ENCODE results near the gene VPS50. TPM values are rescaled to one million over a fixed set of nuclear protein-coding genes. Genes with fewer than 3 reads are reported as not detected.
A peak's percentile ranks its signal among the peaks of the same experiment; 100 is the strongest.

VPS50 gene
- total RNA-seq, 1 experiment from 2014 or later = 9.2 TPM

- TF ChIP-seq, protein P1, sequence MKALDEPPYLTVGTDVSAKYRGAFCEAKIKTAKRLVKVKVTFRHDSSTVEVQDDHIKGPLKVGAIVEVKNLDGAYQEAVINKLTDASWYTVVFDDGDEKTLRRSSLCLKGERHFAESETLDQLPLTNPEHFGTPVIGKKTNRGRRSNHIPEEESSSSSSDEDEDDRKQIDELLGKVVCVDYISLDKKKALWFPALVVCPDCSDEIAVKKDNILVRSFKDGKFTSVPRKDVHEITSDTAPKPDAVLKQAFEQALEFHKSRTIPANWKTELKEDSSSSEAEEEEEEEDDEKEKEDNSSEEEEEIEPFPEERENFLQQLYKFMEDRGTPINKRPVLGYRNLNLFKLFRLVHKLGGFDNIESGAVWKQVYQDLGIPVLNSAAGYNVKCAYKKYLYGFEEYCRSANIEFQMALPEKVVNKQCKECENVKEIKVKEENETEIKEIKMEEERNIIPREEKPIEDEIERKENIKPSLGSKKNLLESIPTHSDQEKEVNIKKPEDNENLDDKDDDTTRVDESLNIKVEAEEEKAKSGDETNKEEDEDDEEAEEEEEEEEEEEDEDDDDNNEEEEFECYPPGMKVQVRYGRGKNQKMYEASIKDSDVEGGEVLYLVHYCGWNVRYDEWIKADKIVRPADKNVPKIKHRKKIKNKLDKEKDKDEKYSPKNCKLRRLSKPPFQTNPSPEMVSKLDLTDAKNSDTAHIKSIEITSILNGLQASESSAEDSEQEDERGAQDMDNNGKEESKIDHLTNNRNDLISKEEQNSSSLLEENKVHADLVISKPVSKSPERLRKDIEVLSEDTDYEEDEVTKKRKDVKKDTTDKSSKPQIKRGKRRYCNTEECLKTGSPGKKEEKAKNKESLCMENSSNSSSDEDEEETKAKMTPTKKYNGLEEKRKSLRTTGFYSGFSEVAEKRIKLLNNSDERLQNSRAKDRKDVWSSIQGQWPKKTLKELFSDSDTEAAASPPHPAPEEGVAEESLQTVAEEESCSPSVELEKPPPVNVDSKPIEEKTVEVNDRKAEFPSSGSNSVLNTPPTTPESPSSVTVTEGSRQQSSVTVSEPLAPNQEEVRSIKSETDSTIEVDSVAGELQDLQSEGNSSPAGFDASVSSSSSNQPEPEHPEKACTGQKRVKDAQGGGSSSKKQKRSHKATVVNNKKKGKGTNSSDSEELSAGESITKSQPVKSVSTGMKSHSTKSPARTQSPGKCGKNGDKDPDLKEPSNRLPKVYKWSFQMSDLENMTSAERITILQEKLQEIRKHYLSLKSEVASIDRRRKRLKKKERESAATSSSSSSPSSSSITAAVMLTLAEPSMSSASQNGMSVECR (CRISPR knock-in tag; IDR thresholded peaks at IDR 0.05; ENCODE audit: borderline replicate concordance) = no peak
- TF ChIP-seq ZNF423 (CRISPR knock-in tag; IDR thresholded peaks at IDR 0.05) (no peak), MAX (CRISPR knock-in tag; IDR thresholded peaks at IDR 0.05) (no peak), FOXJ3 (CRISPR knock-in tag; IDR thresholded peaks at IDR 0.05; ENCODE audit: borderline replicate concordance) (no peak), ZNF532 (CRISPR knock-in tag; IDR thresholded peaks at IDR 0.05; ENCODE audit: borderline replicate concordance) (no peak), USF1 (CRISPR knock-in tag; IDR thresholded peaks at IDR 0.05) (no peak), ZNF232 (CRISPR knock-in tag; IDR thresholded peaks at IDR 0.05) (no peak), ELF4 (CRISPR knock-in tag; IDR thresholded peaks at IDR 0.05; ENCODE audit: low read depth) (no peak), GTF2I (CRISPR knock-in tag; conservative IDR thresholded peaks at IDR 0.05) (no peak)
- TF ChIP-seq, protein P2, sequence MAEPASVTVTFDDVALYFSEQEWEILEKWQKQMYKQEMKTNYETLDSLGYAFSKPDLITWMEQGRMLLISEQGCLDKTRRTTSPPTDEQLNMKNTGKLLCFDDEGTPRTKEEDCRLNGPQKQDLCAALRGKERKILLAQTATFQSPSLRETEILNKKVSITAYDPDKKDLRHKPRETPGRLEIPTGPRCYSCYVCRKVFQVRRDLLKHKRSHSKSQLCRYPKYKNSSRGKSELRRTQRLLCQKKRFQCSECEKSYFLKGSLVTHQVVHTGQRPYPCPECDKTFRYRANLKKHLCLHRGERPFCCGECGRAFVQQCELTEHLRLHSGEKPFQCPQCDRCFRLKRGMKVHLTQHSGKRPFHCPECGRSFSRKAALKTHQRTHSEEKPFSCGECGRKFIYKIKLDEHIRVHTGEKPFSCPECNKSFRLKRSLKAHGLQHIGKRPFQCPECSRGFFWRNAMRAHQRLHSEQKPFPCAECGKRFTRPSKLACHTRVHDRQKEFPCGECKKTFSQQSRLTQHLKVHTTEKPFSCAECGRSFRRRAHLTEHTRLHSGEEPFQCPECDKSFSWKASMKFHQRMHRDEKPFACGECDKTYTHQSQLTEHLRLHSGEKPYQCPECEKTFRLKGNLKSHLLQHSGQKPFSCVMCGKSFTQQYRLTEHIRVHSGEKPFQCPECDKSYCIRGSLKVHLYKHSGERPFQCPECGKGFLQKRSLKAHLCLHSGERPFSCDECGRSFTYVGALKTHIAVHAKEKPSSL (CRISPR knock-in tag; conservative IDR thresholded peaks at IDR 0.05) = no peak
Measured at GRCh38 chr7:93373537-93373936, 141.4 kb downstream of the VPS50 start (continued).

DNA sequence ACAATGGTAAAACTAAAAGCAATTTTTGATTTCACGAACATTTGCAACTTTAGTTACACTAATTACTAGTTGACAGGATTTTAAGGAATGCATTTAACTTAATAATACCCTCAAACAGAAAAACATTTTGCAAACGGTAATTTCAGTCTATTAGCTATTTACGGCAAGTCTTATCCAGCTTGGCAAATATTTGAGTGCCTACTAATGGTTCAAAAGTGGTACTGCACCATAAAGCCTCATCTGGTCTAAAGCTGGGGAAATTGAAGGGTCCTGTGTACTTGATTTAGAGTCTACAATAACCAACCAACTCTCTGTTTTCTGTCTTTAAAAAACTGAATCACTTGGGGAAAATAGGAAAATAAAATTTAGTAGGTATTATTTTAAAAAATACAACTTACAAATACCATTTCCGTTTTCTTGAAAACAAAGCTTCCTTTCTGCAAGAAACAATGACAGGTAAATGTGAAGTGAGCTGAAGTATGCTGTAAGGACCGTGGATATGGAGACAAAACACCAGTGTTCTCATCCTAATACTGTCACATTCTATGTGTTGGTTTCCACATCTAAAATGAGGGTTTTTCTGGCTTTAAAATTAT is 142.3 kb downstream of the VPS50 start:
- no peaks in the 10 kb centered on the region; the same call in 1 of the 2 replicates for H3K27me3 Mint-ChIP-seq (ENCODE audit: low read depth)
- no peak overlapping the region for H3K27ac Mint-ChIP-seq
- ChIA-PET CTCF (interaction anchor here (0.6 to 1.8 kb wide), 38 partner anchors 9 to 554 kb away, joined by 3 to 19 read pairs (median 4); partner anchors contain the start of gene VPS50), POLR2A (interaction anchor here (1.0 kb wide), 1 partner anchor 17 kb away, joined by 3 read pairs; no protein-coding TSS in a partner anchor)
- DNase-seq (ENCODE audit: low spot score) (no peak), ATAC-seq (peak; percentile 94)
- TF ChIP-seq, protein P3, sequence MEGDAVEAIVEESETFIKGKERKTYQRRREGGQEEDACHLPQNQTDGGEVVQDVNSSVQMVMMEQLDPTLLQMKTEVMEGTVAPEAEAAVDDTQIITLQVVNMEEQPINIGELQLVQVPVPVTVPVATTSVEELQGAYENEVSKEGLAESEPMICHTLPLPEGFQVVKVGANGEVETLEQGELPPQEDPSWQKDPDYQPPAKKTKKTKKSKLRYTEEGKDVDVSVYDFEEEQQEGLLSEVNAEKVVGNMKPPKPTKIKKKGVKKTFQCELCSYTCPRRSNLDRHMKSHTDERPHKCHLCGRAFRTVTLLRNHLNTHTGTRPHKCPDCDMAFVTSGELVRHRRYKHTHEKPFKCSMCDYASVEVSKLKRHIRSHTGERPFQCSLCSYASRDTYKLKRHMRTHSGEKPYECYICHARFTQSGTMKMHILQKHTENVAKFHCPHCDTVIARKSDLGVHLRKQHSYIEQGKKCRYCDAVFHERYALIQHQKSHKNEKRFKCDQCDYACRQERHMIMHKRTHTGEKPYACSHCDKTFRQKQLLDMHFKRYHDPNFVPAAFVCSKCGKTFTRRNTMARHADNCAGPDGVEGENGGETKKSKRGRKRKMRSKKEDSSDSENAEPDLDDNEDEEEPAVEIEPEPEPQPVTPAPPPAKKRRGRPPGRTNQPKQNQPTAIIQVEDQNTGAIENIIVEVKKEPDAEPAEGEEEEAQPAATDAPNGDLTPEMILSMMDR (IDR thresholded peaks at IDR 0.05) = peak; percentile 49
- TF ChIP-seq GABPB1 (CRISPR knock-in tag; IDR thresholded peaks at IDR 0.05) = no peak
- H3K4me1 Mint-ChIP-seq = peaks cover 9% of the 10 kb centered on the region
- H3K9me3 Mint-ChIP-seq = peaks cover 12% of the 10 kb centered on the region
- H3K36me3 Mint-ChIP-seq = 0 out of 2 replicates have a peak, but pooled peaks cover 2% of the 10 kb centered on the region
- no peak overlapping the region for H3K4me3 Mint-ChIP-seq
